Hepatocyte (in vitro differentiated cells): ENCODE data around the gene COA1. TPM values are rescaled to one million over a fixed set of nuclear protein-coding genes. Genes with fewer than 3 reads are reported as not detected.

Experiments used
- DNase-seq: peaks from one replicate; pipeline ENCODE4 v3.0.0-alpha.2; 2016; ENCODE audit warnings: low spot score
- H2AFZ ChIP-seq: fragments of 200-600 bp; sonication (generic); 2 replicates; pipeline ENCODE4 v1.6.0; 2016; ENCODE audit warnings: antibody characterized with exemption, mild to moderate bottlenecking
- H3K27ac ChIP-seq: fragments of 200-600 bp; sonication (generic); 2 replicates; pipeline ENCODE4 v1.5.1; 2016; ENCODE audit warnings: mild to moderate bottlenecking
- H3K27me3 ChIP-seq: fragments of 200-600 bp; sonication (generic); 2 replicates; pipeline ENCODE4 v1.6.1; 2016
- H3K36me3 ChIP-seq: fragments of 200-600 bp; sonication (generic); replicated peaks from 2 replicates; pipeline ENCODE4 v1.5.1; 2016; ENCODE audit warnings: low read depth; ENCODE audit not compliant: insufficient read depth
- H3K4me1 ChIP-seq: fragments of 200-600 bp; sonication (generic); 2 replicates; pipeline ENCODE4 v1.5.1; 2016; ENCODE audit warnings: mild to moderate bottlenecking, moderate library complexity; ENCODE audit not compliant: insufficient read depth
- H3K4me2 ChIP-seq: fragments of 200-600 bp; sonication (generic); 2 replicates; pipeline ENCODE4 v1.6.0; 2016
- H3K4me3 ChIP-seq: fragments of 200-600 bp; sonication (generic); 2 replicates; pipeline ENCODE4 v1.5.1; 2016; ENCODE audit warnings: mild to moderate bottlenecking
- H3K79me2 ChIP-seq: fragments of 200-600 bp; sonication (generic); 2 replicates; pipeline ENCODE4 v1.6.0; 2017; ENCODE audit warnings: mild to moderate bottlenecking
- H3K9me2 ChIP-seq: fragments of 200-600 bp; sonication (generic); replicated peaks from 2 replicates; pipeline ENCODE4 v1.6.0; 2017; ENCODE audit warnings: mild to moderate bottlenecking; ENCODE audit not compliant: insufficient read depth
- H3K9me3 ChIP-seq: fragments of 200-600 bp; sonication (generic); 2 replicates; pipeline ENCODE4 v1.5.1; 2016; ENCODE audit warnings: low read depth, mild to moderate bottlenecking
- H4K20me1 ChIP-seq: fragments of 200-600 bp; sonication (generic); 2 replicates; pipeline ENCODE4 v1.6.0; 2016; ENCODE audit warnings: mild to moderate bottlenecking; ENCODE audit not compliant: insufficient read depth, poor library complexity, severe bottlenecking
- EZH2 ChIP-seq: fragments of 200-600 bp; sonication (generic); IDR thresholded peaks from 2 replicates; pipeline ENCODE4 v1.6.1; 2016; ENCODE audit warnings: antibody characterized with exemption, mild to moderate bottlenecking, borderline replicate concordance
- EZH2phosphoT487 ChIP-seq: fragments of 200-600 bp; sonication (generic); IDR thresholded peaks from one replicate; pipeline ENCODE4 v1.6.1; 2018; ENCODE audit warnings: antibody characterized with exemption, mild to moderate bottlenecking, low read depth, moderate library complexity; ENCODE audit not compliant: unreplicated experiment, severe bottlenecking
- WGBS: methylation state at CpG from one replicate; pipeline ENCODE4 v1.1.6; 2016; ENCODE audit warnings: low lambda C conversion rate; ENCODE audit errors: missing lambda C conversion rate; 5-methylcytosine and 5-hydroxymethylcytosine counted together
- polyA plus RNA-seq: library from polyadenylated mRNA; unstranded; fragments of >200 nt; fragmentation: Nextera tagmentation; extraction: Ambion mirVana; gene quantifications from 2 replicates; pipeline ENCODE4 v1.2.1, GENCODE V29; 2016
- total RNA-seq: library from RNA; depleted of rRNA; stranded (reverse); fragments of >200 nt; gene quantifications from 2 replicates; pipeline ENCODE4 v1.2.3, GENCODE V29; 2014
- TF ChIP-seq, protein P1 (sequence below): fragments of 200-600 bp; sonication (generic); IDR thresholded peaks from 2 replicates; pipeline ENCODE4 v1.5.1; 2016; ENCODE audit warnings: antibody characterized with exemption, mild to moderate bottlenecking; ENCODE audit not compliant: poor library complexity

Gene COA1
- total and polyA plus RNA-seq, 2 experiments from 2014 or later = 52.1 to 55.2 TPM

- DNase-seq = no peak
Measured at GRCh38 chr7:43754596-43754995, 25.3 kb upstream of the COA1 start.

DNA sequence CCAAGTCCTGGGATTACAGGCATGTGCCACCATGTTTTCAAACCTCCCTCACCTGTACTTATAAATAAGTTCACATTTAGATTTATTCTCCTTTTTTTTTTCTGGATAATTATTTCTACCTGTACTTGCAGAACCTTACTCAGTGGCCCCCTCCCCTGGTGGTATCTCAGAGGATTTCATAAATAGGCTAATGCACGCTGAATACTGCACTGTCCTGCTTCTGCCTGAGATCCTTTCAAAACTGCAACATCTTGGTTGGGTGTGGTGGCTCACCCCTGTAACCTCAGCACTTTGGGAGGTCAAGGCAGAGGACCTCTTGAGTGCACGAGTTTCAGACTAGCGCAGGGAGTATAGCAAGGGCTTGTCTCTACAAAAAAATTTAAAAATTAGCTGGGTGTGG lies 24.5 kb upstream of the COA1 start:
- Histone ChIP-seq H4K20me1 (no peaks in the 10 kb centered on the region), H3K36me3 (no peaks in the 10 kb centered on the region), H3K9me2 (no peaks in the 10 kb centered on the region), H3K4me3 (no peak overlapping the region), H3K27ac (no peak overlapping the region), H3K9me3 (no peaks in the 10 kb centered on the region), H3K4me1 (no peaks in the 10 kb centered on the region), H3K27me3 (peaks cover under 1% of the 10 kb centered on the region), H3K4me2 (no peak overlapping the region), H3K79me2 (no peaks in the 10 kb centered on the region), H2AFZ (no peak overlapping the region)
- TF ChIP-seq EZH2 (no peak), EZH2phosphoT487 (no peak)
- TF ChIP-seq, protein P1, sequence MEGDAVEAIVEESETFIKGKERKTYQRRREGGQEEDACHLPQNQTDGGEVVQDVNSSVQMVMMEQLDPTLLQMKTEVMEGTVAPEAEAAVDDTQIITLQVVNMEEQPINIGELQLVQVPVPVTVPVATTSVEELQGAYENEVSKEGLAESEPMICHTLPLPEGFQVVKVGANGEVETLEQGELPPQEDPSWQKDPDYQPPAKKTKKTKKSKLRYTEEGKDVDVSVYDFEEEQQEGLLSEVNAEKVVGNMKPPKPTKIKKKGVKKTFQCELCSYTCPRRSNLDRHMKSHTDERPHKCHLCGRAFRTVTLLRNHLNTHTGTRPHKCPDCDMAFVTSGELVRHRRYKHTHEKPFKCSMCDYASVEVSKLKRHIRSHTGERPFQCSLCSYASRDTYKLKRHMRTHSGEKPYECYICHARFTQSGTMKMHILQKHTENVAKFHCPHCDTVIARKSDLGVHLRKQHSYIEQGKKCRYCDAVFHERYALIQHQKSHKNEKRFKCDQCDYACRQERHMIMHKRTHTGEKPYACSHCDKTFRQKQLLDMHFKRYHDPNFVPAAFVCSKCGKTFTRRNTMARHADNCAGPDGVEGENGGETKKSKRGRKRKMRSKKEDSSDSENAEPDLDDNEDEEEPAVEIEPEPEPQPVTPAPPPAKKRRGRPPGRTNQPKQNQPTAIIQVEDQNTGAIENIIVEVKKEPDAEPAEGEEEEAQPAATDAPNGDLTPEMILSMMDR = no peak
- no peak for DNase-seq
- 93% methylated on average over 3 of the region's 3 CpGs for WGBS

More at GRCh38 chr7:43754596-43754995, 25.3 kb upstream of the COA1 start:
- TF ChIP-seq, protein P1 = no peak
- TF ChIP-seq EZH2 (no peak), EZH2phosphoT487 (no peak)
- Histone ChIP-seq H3K9me2 (no peaks in the 10 kb centered on the region), H4K20me1 (no peaks in the 10 kb centered on the region), H3K27ac (no peak overlapping the region), H3K4me1 (no peaks in the 10 kb centered on the region), H2AFZ (no peak overlapping the region), H3K9me3 (no peaks in the 10 kb centered on the region), H3K36me3 (no peaks in the 10 kb centered on the region), H3K4me2 (no peak overlapping the region), H3K27me3 (peaks cover 6% of the 10 kb centered on the region), H3K79me2 (no peaks in the 10 kb centered on the region), H3K4me3 (no peak overlapping the region)
- WGBS = 93% methylated on average over 4 of the region's 4 CpGs

GRCh38 chr7:43753271-43753810 lies 24.0 kb upstream of the COA1 start:
- Histone ChIP-seq H3K79me2 (no peaks in the 10 kb centered on the region), H3K4me2 (no peak overlapping the region), H4K20me1 (no peaks in the 10 kb centered on the region), H3K4me1 (no peaks in the 10 kb centered on the region), H3K27me3 (no peaks in the 10 kb centered on the region), H3K9me3 (no peaks in the 10 kb centered on the region), H3K27ac (no peak overlapping the region), H3K4me3 (no peak overlapping the region), H3K36me3 (no peaks in the 10 kb centered on the region), H3K9me2 (no peaks in the 10 kb centered on the region), H2AFZ (no peak overlapping the region)
- no peak for DNase-seq
- TF ChIP-seq EZH2phosphoT487 = no peak
- TF ChIP-seq EZH2 = no peak
- TF ChIP-seq, protein P1 = no peak
- 93% methylated on average over 1 of the region's 1 CpG for WGBS
